Activated T-cell treated with anti-CD3 and anti-CD28 coated beads, Interleukin-2, amount 50 U/mL, for 48 hours (primary cell): Measurements from ENCODE around the gene OR8D2.
"Not testable (repeated sequence)": the region's sequence is repeated elsewhere in the genome, so short reads cannot be mapped to it uniquely, and the experiment has no call there.

Experiments used
- DNase-seq, 2 experiments: peaks; one replicate each; pipeline ENCODE4 v3.0.0-alpha.2; 2020

Gene OR8D2

GRCh38 chr11:124285610-124286344 is 34.2 kb downstream of the OR8D2 start:
- no peak for DNase-seq

- no peak for DNase-seq
These were observed 41.7 kb downstream of the OR8D2 start for GRCh38 chr11:124278261-124278660.

GRCh38 chr11:124277804-124278203 is 42.2 kb downstream of the OR8D2 start:
- DNase-seq: no peak

- no peak for DNase-seq
These were observed 42.8 kb downstream of the OR8D2 start for GRCh38 chr11:124277207-124277606.

- DNase-seq: no peak
These were observed 43.9 kb downstream of the OR8D2 start for GRCh38 chr11:124276081-124276480.

- no peak for DNase-seq
These were observed 46.0 kb downstream of the OR8D2 start for GRCh38 chr11:124274000-124274399.

GRCh38 chr11:124270886-124271285 is 49.1 kb downstream of the OR8D2 start:
- DNase-seq: not testable (repeated sequence)
